Ishikawa (cell line): ENCODE data around the gene MYH8.

Source experiments
- CEBPB ChIP-seq: IDR thresholded peaks from 2 replicates; pipeline ENCODE4 v1.6.1; 2012
- CREB1 ChIP-seq: IDR thresholded peaks from 2 replicates; pipeline ENCODE4 v1.6.1; 2012; ENCODE audit warnings: low read depth
- EGR1 ChIP-seq: IDR thresholded peaks from 2 replicates; pipeline ENCODE4 v1.6.1; 2012
- EP300 ChIP-seq: IDR thresholded peaks from 2 replicates; pipeline ENCODE4 v1.6.1; 2012; ENCODE audit warnings: borderline replicate concordance
- FOXM1 ChIP-seq: IDR thresholded peaks from 2 replicates; pipeline ENCODE4 v1.6.1; 2012; ENCODE audit warnings: low read depth, borderline replicate concordance
- NFIC ChIP-seq: IDR thresholded peaks from 2 replicates; pipeline ENCODE4 v1.6.1; 2012
- RAD21 ChIP-seq: IDR thresholded peaks from 2 replicates; pipeline ENCODE4 v1.6.1; 2012; ENCODE audit warnings: low read depth
- TAF1 ChIP-seq: IDR thresholded peaks from 2 replicates; pipeline ENCODE4 v1.6.1; 2012; ENCODE audit warnings: low read depth, mild to moderate bottlenecking
- TCF12 ChIP-seq: IDR thresholded peaks from 2 replicates; pipeline ENCODE4 v1.6.1; 2012; ENCODE audit warnings: low read depth
- TEAD4 ChIP-seq: IDR thresholded peaks from 2 replicates; pipeline ENCODE4 v1.6.1; 2012
- USF1 ChIP-seq: IDR thresholded peaks from 2 replicates; pipeline ENCODE4 v1.6.1; 2012
- YY1 ChIP-seq: IDR thresholded peaks from 2 replicates; pipeline ENCODE4 v1.6.1; 2012; ENCODE audit warnings: low read depth
- ZBTB7A ChIP-seq: IDR thresholded peaks from 2 replicates; pipeline ENCODE4 v1.6.1; 2012; ENCODE audit warnings: low read depth
- TF ChIP-seq, protein P1 (sequence below): IDR thresholded peaks from 2 replicates; pipeline ENCODE4 v1.6.1; 2012; ENCODE audit warnings: low read depth, mild to moderate bottlenecking
- TF ChIP-seq, protein P2 (sequence below): IDR thresholded peaks from 2 replicates; pipeline ENCODE4 v1.6.1; 2012

MYH8 gene

DNA sequence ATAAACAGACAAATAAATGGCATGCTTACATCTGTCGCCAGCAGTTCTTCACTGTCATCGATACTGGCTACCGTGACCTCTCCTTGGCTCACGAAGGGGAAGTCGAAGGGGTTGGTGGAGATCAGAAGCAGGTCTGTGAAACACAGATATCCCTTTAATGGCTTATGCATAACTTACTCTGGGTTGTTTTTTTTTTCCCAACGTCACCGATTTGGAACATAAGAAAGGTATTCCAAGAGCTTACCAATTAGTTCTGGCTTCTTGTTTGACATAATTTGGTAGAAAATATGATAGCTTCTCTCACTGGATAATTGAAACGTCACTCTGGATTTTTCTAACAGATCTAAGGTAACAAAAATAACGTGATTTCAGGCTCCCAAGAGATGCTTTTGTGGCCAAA lies 67.1 kb downstream of the MYH8 start:
- TF ChIP-seq EGR1: no peak

GRCh38 chr17:10352893-10353292 lies 68.9 kb downstream of the MYH8 start:
- TF ChIP-seq ZBTB7A (no peak), CEBPB (no peak), FOXM1 (no peak), TAF1 (no peak), RAD21 (no peak), EP300 (no peak)

- TF ChIP-seq CREB1 (no peak), ZBTB7A (no peak), TEAD4 (no peak), RAD21 (no peak), NFIC (no peak), FOXM1 (no peak), YY1 (no peak), USF1 (no peak), TAF1 (no peak), EGR1 (no peak), CEBPB (no peak)
- TF ChIP-seq, protein P1, sequence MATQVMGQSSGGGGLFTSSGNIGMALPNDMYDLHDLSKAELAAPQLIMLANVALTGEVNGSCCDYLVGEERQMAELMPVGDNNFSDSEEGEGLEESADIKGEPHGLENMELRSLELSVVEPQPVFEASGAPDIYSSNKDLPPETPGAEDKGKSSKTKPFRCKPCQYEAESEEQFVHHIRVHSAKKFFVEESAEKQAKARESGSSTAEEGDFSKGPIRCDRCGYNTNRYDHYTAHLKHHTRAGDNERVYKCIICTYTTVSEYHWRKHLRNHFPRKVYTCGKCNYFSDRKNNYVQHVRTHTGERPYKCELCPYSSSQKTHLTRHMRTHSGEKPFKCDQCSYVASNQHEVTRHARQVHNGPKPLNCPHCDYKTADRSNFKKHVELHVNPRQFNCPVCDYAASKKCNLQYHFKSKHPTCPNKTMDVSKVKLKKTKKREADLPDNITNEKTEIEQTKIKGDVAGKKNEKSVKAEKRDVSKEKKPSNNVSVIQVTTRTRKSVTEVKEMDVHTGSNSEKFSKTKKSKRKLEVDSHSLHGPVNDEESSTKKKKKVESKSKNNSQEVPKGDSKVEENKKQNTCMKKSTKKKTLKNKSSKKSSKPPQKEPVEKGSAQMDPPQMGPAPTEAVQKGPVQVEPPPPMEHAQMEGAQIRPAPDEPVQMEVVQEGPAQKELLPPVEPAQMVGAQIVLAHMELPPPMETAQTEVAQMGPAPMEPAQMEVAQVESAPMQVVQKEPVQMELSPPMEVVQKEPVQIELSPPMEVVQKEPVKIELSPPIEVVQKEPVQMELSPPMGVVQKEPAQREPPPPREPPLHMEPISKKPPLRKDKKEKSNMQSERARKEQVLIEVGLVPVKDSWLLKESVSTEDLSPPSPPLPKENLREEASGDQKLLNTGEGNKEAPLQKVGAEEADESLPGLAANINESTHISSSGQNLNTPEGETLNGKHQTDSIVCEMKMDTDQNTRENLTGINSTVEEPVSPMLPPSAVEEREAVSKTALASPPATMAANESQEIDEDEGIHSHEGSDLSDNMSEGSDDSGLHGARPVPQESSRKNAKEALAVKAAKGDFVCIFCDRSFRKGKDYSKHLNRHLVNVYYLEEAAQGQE: no peak
These were observed 72.3 kb downstream of the MYH8 start for GRCh38 chr17:10349403-10349802.

GRCh38 chr17:10344816-10345215 lies 76.9 kb downstream of the MYH8 start:
- TF ChIP-seq USF1 (no peak), TAF1 (no peak), CEBPB (no peak), ZBTB7A (no peak), CREB1 (no peak), TCF12 (no peak), YY1 (no peak), EGR1 (no peak), EP300 (no peak), NFIC (no peak), FOXM1 (no peak), RAD21 (no peak), TEAD4 (no peak)
- TF ChIP-seq, protein P1: no peak
- TF ChIP-seq, protein P2, sequence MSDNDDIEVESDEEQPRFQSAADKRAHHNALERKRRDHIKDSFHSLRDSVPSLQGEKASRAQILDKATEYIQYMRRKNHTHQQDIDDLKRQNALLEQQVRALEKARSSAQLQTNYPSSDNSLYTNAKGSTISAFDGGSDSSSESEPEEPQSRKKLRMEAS: no peak
